Measurements from ENCODE around the gene FBXO36. TPM values are rescaled to one million over a fixed set of nuclear protein-coding genes. Genes with fewer than 3 reads are reported as not detected.

FBXO36 gene
- total and polyA plus RNA-seq, 2 donors (not counting 3 experiments of a cell fraction or from before 2014, with no cell fraction given): 0.53 to 1.2 TPM

DNA sequence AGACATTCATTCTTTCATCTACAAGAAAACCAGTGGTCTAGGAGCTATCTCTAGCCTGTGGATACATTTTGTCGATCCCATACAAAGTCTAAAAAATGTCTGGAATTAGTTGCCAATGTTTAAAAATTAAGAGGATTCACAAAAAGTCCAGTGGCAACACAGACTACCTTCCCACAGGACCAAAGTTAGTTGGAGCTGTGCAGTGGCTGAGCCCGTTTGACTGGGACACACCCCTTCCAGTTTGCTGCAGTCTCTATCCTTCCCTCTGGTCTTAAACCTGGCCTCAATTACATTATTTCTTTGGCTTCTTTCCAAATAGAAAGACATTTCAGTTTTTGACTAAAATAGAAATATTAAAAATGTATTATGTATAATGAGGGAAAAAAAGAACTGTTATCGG, 127.8 kb downstream of the FBXO36 start:
- Histone ChIP-seq H3K27ac (ENCODE audit: insufficient read depth, low read depth, low read length) (no peak overlapping the region), H3K36me3 (ENCODE audit: control insufficient read depth in 2 of 2, extremely low read depth in 1 of 2, insufficient read depth in 2 of 2, low read length in 2 of 2) (no peaks in the 10 kb centered on the region), H3K27me3 (ENCODE audit: control insufficient read depth in 2 of 2, insufficient read depth in 2 of 2, low read length in 2 of 2) (no peaks in the 10 kb centered on the region), H4K20me1 (replicated peaks; ENCODE audit: control insufficient read depth, extremely low read depth, insufficient read depth, low read length) (no peaks in the 10 kb centered on the region), H3K4me1 (ENCODE audit: control insufficient read depth, extremely low read depth, insufficient read depth, low read length) (no peaks in the 10 kb centered on the region), H3K9ac (replicated peaks; ENCODE audit: extremely low read depth, insufficient read depth, low read length) (no peak overlapping the region), H3K4me3 (replicated peaks in 1 of 3; ENCODE audit: insufficient read depth in 1 of 3, low read depth in 1 of 3, low read length in 3 of 3) (no peak overlapping the region), H3K4me2 (ENCODE audit: insufficient read depth, low read length) (no peak overlapping the region), H3K79me2 (ENCODE audit: control insufficient read depth, insufficient read depth, low read length) (no peaks in the 10 kb centered on the region), H3K9me3 (replicated peaks; ENCODE audit: control insufficient read depth, insufficient read depth, low read length) (no peaks in the 10 kb centered on the region), H2AFZ (ENCODE audit: low read depth, low read length) (no peak overlapping the region), H3K9me1 (replicated peaks; ENCODE audit: control insufficient read depth, extremely low read depth, insufficient read depth, low read length) (no peaks in the 10 kb centered on the region)
- TF ChIP-seq MYC (IDR thresholded peaks at IDR 0.05; ENCODE audit: low read depth, low read length): no peak
- TF ChIP-seq FOS (IDR thresholded peaks at IDR 0.05; ENCODE audit: borderline replicate concordance, insufficient read depth, low read length): no peak
- no peak for TF ChIP-seq POLR2A (IDR thresholded peaks at IDR 0.05; ENCODE audit: low read depth, low read length)
- no peak for TF ChIP-seq GATA2 (IDR thresholded peaks at IDR 0.05; ENCODE audit: insufficient read depth, insufficient read length, low read depth, low read length)
- TF ChIP-seq JUN (IDR thresholded peaks at IDR 0.05; ENCODE audit: borderline replicate concordance, insufficient read depth, insufficient read length, low read depth): no peak
- FAIRE-seq: no peak
- dilution Hi-C loops (cut with MboI; ENCODE audit: extremely low pct_ligation_motif_present, low sequenced_read_pairs) (no loop called here), intact Hi-C loops (cut with micrococcal nuclease) (no loop called here)
- BruUV-seq (replicated peaks): no TSS peak
- DNase-seq (ENCODE audit: low read depth, low spot score): no peak
- CTCF ChIA-PET: interaction anchor here (0.9 to 5.2 kb wide), 3 partner anchors 17 to 110 kb away, joined by 3 to 39 read pairs (median 14); no protein-coding TSS in a partner anchor
- POLR2A ChIA-PET: no interaction called here

DNA sequence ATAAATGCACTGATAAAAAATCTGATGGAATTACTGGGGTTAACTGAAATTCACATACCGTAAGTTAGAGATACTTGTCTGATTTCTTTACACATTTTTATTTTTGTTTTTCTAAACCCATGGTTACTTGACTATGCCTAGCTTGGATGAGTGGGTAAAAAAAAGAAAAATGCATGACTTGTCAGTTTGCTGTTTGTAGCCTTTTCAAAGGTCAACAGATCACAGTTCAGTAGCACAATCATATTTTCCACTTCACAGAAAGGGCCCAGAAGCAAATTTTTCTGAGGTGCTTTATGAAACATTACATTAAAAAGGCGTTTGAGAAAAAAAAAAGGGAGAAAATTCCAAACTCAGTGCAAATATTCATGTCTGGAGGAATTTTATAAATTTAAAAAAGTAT, 130.0 kb downstream of the FBXO36 start:
- Histone ChIP-seq H3K27me3 (ENCODE audit: control insufficient read depth in 2 of 2, insufficient read depth in 2 of 2, low read length in 2 of 2) (no peaks in the 10 kb centered on the region), H3K4me2 (ENCODE audit: insufficient read depth, low read length) (no peak overlapping the region), H3K79me2 (ENCODE audit: control insufficient read depth, insufficient read depth, low read length) (no peaks in the 10 kb centered on the region), H3K9me1 (replicated peaks; ENCODE audit: control insufficient read depth, extremely low read depth, insufficient read depth, low read length) (no peaks in the 10 kb centered on the region), H2AFZ (ENCODE audit: low read depth, low read length) (no peak overlapping the region), H4K20me1 (replicated peaks; ENCODE audit: control insufficient read depth, extremely low read depth, insufficient read depth, low read length) (no peaks in the 10 kb centered on the region), H3K36me3 (ENCODE audit: control insufficient read depth in 2 of 2, extremely low read depth in 1 of 2, insufficient read depth in 2 of 2, low read length in 2 of 2) (no peaks in the 10 kb centered on the region), H3K27ac (ENCODE audit: insufficient read depth, low read depth, low read length) (no peak overlapping the region), H3K4me1 (ENCODE audit: control insufficient read depth, extremely low read depth, insufficient read depth, low read length) (no peaks in the 10 kb centered on the region), H3K9me3 (replicated peaks; ENCODE audit: control insufficient read depth, insufficient read depth, low read length) (no peaks in the 10 kb centered on the region), H3K4me3 (replicated peaks in 1 of 3; ENCODE audit: insufficient read depth in 1 of 3, low read depth in 1 of 3, low read length in 3 of 3) (no peak overlapping the region), H3K9ac (replicated peaks; ENCODE audit: extremely low read depth, insufficient read depth, low read length) (no peak overlapping the region)
- ChIA-PET POLR2A (no interaction called here), CTCF (interaction anchor here (0.8 to 5.2 kb wide), 5 partner anchors 12 to 107 kb away, joined by 3 to 39 read pairs (median 11); no protein-coding TSS in a partner anchor)
- TF ChIP-seq, protein P1, sequence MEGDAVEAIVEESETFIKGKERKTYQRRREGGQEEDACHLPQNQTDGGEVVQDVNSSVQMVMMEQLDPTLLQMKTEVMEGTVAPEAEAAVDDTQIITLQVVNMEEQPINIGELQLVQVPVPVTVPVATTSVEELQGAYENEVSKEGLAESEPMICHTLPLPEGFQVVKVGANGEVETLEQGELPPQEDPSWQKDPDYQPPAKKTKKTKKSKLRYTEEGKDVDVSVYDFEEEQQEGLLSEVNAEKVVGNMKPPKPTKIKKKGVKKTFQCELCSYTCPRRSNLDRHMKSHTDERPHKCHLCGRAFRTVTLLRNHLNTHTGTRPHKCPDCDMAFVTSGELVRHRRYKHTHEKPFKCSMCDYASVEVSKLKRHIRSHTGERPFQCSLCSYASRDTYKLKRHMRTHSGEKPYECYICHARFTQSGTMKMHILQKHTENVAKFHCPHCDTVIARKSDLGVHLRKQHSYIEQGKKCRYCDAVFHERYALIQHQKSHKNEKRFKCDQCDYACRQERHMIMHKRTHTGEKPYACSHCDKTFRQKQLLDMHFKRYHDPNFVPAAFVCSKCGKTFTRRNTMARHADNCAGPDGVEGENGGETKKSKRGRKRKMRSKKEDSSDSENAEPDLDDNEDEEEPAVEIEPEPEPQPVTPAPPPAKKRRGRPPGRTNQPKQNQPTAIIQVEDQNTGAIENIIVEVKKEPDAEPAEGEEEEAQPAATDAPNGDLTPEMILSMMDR (IDR thresholded peaks at IDR 0.05; ENCODE audit: extremely low read depth in 1 of 2, insufficient read depth in 1 of 2, low read depth in 1 of 2, low read length in 2 of 2): no peak
- TF ChIP-seq JUN (IDR thresholded peaks at IDR 0.05; ENCODE audit: borderline replicate concordance, insufficient read depth, insufficient read length, low read depth) (no peak), MYC (IDR thresholded peaks at IDR 0.05; ENCODE audit: low read depth, low read length) (no peak), EZH2 (IDR thresholded peaks at IDR 0.05; ENCODE audit: borderline replicate concordance, low read depth, low read length, severe bottlenecking) (no peak), FOS (IDR thresholded peaks at IDR 0.05; ENCODE audit: borderline replicate concordance, insufficient read depth, low read length) (no peak), POLR2A (IDR thresholded peaks at IDR 0.05; ENCODE audit: low read depth, low read length) (no peak), GATA2 (IDR thresholded peaks at IDR 0.05; ENCODE audit: insufficient read depth, insufficient read length, low read depth, low read length) (no peak), POLR2AphosphoS5 (IDR thresholded peaks at IDR 0.05; ENCODE audit: insufficient read depth, low read depth, low read length) (no peak), MAX (IDR thresholded peaks at IDR 0.05; ENCODE audit: insufficient read depth, insufficient read length) (no peak)
- no TSS peak for BruUV-seq (replicated peaks)
- intact Hi-C loops (cut with micrococcal nuclease): no loop called here
- DNase-seq (ENCODE audit: low read depth, low spot score) (no peak), FAIRE-seq (no peak)
- dilution Hi-C loops (cut with MboI; ENCODE audit: extremely low pct_ligation_motif_present, low sequenced_read_pairs): no loop called here
